H9 (cell line): Measurements from ENCODE around the gene FHOD3. TPM values are rescaled to one million over a fixed set of nuclear protein-coding genes. Genes with fewer than 3 reads are reported as not detected.
A peak's percentile ranks its signal among the peaks of the same experiment; 100 is the strongest.

Experiments used
- DNase-seq: peaks from one replicate; pipeline ENCODE4 v3.0.0-alpha.2; 2017
- H2AFZ ChIP-seq: one replicate; pipeline ENCODE4 v1.6.1; 2013; ENCODE audit warnings: mild to moderate bottlenecking, low read length, control low read depth, moderate library complexity
- H2AK5ac ChIP-seq: 2 replicates; pipeline ENCODE4 v1.6.1; 2013; ENCODE audit warnings: low read length, control low read depth, mixed read lengths; ENCODE audit not compliant: insufficient read length
- H2BK120ac ChIP-seq: one replicate; pipeline ENCODE4 v1.6.1; 2013; ENCODE audit warnings: low read depth, mild to moderate bottlenecking, low read length, control low read depth, inconsistent platforms; ENCODE audit not compliant: poor library complexity, severe bottlenecking
- H2BK12ac ChIP-seq: 2 replicates; pipeline ENCODE4 v1.6.1; 2013; ENCODE audit warnings: low read length, control low read depth, mixed read lengths, low read depth; ENCODE audit not compliant: insufficient read length
- H2BK15ac ChIP-seq: 2 replicates; pipeline ENCODE4 v1.6.1; 2013; ENCODE audit warnings: low read depth, low read length, control low read depth
- H2BK20ac ChIP-seq: one replicate; pipeline ENCODE4 v1.6.1; 2013; ENCODE audit warnings: low read depth, mild to moderate bottlenecking, low read length, control low read depth, inconsistent platforms; ENCODE audit not compliant: poor library complexity, severe bottlenecking
- H2BK5ac ChIP-seq: 2 replicates; pipeline ENCODE4 v1.6.1; 2013; ENCODE audit warnings: low read length, control low read depth, mixed read lengths; ENCODE audit not compliant: insufficient read length
- H3K14ac ChIP-seq: 2 replicates; pipeline ENCODE4 v1.6.1; 2013; ENCODE audit warnings: low read length, control low read depth; ENCODE audit not compliant: insufficient read depth
- H3K18ac ChIP-seq: 2 replicates; pipeline ENCODE4 v1.6.1; 2013; ENCODE audit warnings: low read depth, mild to moderate bottlenecking, mixed read lengths, low read length, control low read depth; ENCODE audit not compliant: insufficient read length
- H3K23ac ChIP-seq: 2 replicates; pipeline ENCODE4 v1.6.1; 2013; ENCODE audit warnings: low read length, control low read depth, mixed read lengths, low read depth; ENCODE audit not compliant: insufficient read length
- H3K23me2 ChIP-seq: 2 replicates; pipeline ENCODE4 v1.6.1; 2013; ENCODE audit warnings: low read depth, mild to moderate bottlenecking, mixed read lengths, low read length, control low read depth; ENCODE audit not compliant: insufficient read length, poor library complexity, severe bottlenecking
- H3K27ac ChIP-seq: 2 replicates; pipeline ENCODE4 v1.5.1; 2013; ENCODE audit warnings: low read length, control low read depth, mixed read lengths, low read depth; ENCODE audit not compliant: insufficient read length
- H3K27me3 ChIP-seq: 2 replicates; pipeline ENCODE4 v1.6.1; 2013; ENCODE audit warnings: low read length, control low read depth, inconsistent platforms; ENCODE audit not compliant: insufficient read depth
- H3K4ac ChIP-seq: 2 replicates; pipeline ENCODE4 v1.6.1; 2013; ENCODE audit warnings: low read depth, mild to moderate bottlenecking, control low read depth, inconsistent platforms, low read length, moderate library complexity
- H3K4me1 ChIP-seq: 2 replicates; pipeline ENCODE4 v1.6.1; 2013; ENCODE audit warnings: low read length, control low read depth, inconsistent platforms; ENCODE audit not compliant: insufficient read depth
- H3K4me2 ChIP-seq: 2 replicates; pipeline ENCODE4 v1.6.1; 2013; ENCODE audit warnings: low read length, control low read depth, mixed read lengths; ENCODE audit not compliant: insufficient read length, insufficient read depth
- H3K56ac ChIP-seq: 2 replicates; pipeline ENCODE4 v1.6.1; 2013; ENCODE audit warnings: low read depth, mild to moderate bottlenecking, mixed read lengths, low read length, control low read depth; ENCODE audit not compliant: insufficient read length
- H3K79me1 ChIP-seq: 2 replicates; pipeline ENCODE4 v1.6.1; 2013; ENCODE audit warnings: low read depth, mild to moderate bottlenecking, moderate library complexity, low read length, control low read depth, inconsistent platforms; ENCODE audit not compliant: insufficient read depth, poor library complexity, severe bottlenecking
- H3K79me2 ChIP-seq: 2 replicates; pipeline ENCODE4 v1.6.1; 2013; ENCODE audit warnings: low read length, control low read depth, inconsistent platforms; ENCODE audit not compliant: insufficient read depth
- H3K9ac ChIP-seq: 2 replicates; pipeline ENCODE4 v1.6.1; 2013; ENCODE audit warnings: low read length, control low read depth, mixed read lengths; ENCODE audit not compliant: insufficient read length; ENCODE audit errors: extremely low read depth
- H3K9me3 ChIP-seq: one replicate; pipeline ENCODE4 v1.6.1; 2013; ENCODE audit warnings: low read depth, low read length, inconsistent platforms; ENCODE audit not compliant: control insufficient read depth
- H3T11ph ChIP-seq: one replicate; pipeline ENCODE4 v1.6.1; 2013; ENCODE audit warnings: mild to moderate bottlenecking, low read length, control low read depth, inconsistent platforms
- H4K20me1 ChIP-seq: one replicate; pipeline ENCODE4 v1.6.1; 2013; ENCODE audit not compliant: control insufficient read depth, insufficient read length, insufficient read depth
- H4K5ac ChIP-seq: 2 replicates; pipeline ENCODE4 v1.6.1; 2013; ENCODE audit warnings: low read depth, mild to moderate bottlenecking, mixed read lengths, low read length, control low read depth; ENCODE audit not compliant: insufficient read length
- H4K8ac ChIP-seq: replicated peaks from 2 replicates; pipeline ENCODE4 v1.6.1; 2013; ENCODE audit warnings: low read length, control low read depth, mixed read lengths, low read depth; ENCODE audit not compliant: insufficient read length
- H4K91ac ChIP-seq: 2 replicates; pipeline ENCODE4 v1.6.1; 2013; ENCODE audit warnings: low read depth, mild to moderate bottlenecking, moderate library complexity, mixed read lengths, low read length, control low read depth; ENCODE audit not compliant: insufficient read length
- H3K27ac Mint-ChIP-seq, 3 experiments: 2 replicates in 2 of 3; 3 replicates in 1 of 3; pipeline ENCODE4 v1.8.0; 2020 to 2021; ENCODE audit warnings: mixed read lengths in 3 of 3, mild to moderate bottlenecking in 1 of 3, moderate library complexity in 1 of 3
- H3K27me3 Mint-ChIP-seq: 2 replicates; pipeline ENCODE4 v1.8.0; 2021; ENCODE audit warnings: low read depth, mild to moderate bottlenecking, moderate library complexity, mixed read lengths
- H3K36me3 Mint-ChIP-seq, 3 experiments: 2 replicates in 2 of 3; 3 replicates in 1 of 3; pipeline ENCODE4 v1.8.0; 2020 to 2021; ENCODE audit warnings: low read depth in 3 of 3, mixed read lengths in 3 of 3; ENCODE audit not compliant: insufficient read depth in 1 of 3
- H3K4me1 Mint-ChIP-seq, 2 experiments: 2 replicates each; pipeline ENCODE4 v1.8.0; 2020; ENCODE audit warnings: mixed read lengths in 2 of 2
- H3K4me3 Mint-ChIP-seq, 2 experiments: 2 replicates in 1 of 2; 3 replicates in 1 of 2; pipeline ENCODE4 v1.8.0; 2020 to 2021; ENCODE audit warnings: mild to moderate bottlenecking in 2 of 2, mixed read lengths in 2 of 2, moderate library complexity in 1 of 2
- H3K9me3 Mint-ChIP-seq, 2 experiments: 2 replicates in 1 of 2; 3 replicates in 1 of 2; pipeline ENCODE4 v1.8.0; 2020; ENCODE audit warnings: mild to moderate bottlenecking in 2 of 2, mixed read lengths in 2 of 2, moderate library complexity in 1 of 2
- WGBS: extraction: QIAGEN DNeasy Blood & Tissue Kit; methylation state at CpG from one replicate; pipeline ENCODE4 v1.1.7; 2013; ENCODE audit warnings: missing lambda C conversion rate, low lambda C conversion rate, mixed read lengths; ENCODE audit not compliant: insufficient read length; ENCODE audit errors: extremely low coverage; 5-methylcytosine and 5-hydroxymethylcytosine counted together
- total RNA-seq: library from RNA; stranded (reverse); gene quantifications from 2 replicates; pipeline ENCODE4 v1.2.1, GENCODE V29; 2021
- TF ChIP-seq, protein P1 (sequence below): fragments of 200-600 bp; sonication (generic); conservative IDR thresholded peaks from 3 replicates; pipeline ENCODE4 v1.8.0; 2021; ENCODE audit warnings: antibody characterized with exemption, mild to moderate bottlenecking

FHOD3 gene
- total RNA-seq, 1 experiment from 2014 or later, result 8.0 TPM

DNA sequence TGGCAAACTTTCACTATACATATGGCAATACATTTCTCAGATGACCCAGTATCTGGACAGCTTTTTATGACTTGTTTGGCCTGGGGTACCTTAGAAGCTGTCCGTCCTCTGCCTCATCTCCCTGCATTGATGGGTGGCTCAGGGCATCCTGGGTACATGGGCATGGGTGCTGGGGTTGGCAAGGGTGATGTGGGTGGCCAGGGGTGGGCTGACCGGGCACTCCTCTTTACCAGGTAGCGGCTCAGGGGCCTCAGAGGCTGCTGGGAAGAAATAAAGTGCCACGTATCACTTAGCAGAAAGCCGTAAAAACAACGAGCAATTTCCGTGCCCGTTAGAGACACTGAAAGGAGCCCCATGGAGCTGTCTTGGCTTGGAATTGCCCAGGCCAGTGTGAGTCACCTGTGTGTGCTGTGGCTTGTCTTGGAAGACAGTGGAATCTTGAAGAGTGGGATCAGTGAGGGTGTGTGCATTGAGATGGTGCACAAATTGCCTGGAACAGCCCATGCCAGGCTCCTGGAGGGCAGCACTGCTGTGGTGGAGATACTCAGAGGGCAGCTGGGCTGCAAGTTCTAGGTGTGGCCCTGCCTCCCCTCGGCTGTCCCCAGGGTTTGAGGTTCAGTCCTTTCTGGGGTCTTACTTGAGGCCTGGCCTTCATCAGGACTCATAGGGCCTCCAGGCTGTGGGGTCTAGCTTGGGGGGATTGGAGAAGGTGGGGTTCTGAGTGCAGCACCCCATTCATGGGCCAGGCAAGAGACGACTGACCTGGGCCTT is 88.8 kb downstream of the FHOD3 start:
- Histone ChIP-seq H3K79me1 (no peaks in the 10 kb centered on the region), H4K91ac (no peak overlapping the region), H4K20me1 (no peaks in the 10 kb centered on the region), H3K4me1 (no peaks in the 10 kb centered on the region), H2BK15ac (no peak overlapping the region), H2BK120ac (no peak overlapping the region), H2AK5ac (no peak overlapping the region), H3K79me2 (no peaks in the 10 kb centered on the region), H3K23me2 (no peaks in the 10 kb centered on the region), H3K4me2 (no peak overlapping the region), H4K8ac (no peak overlapping the region), H2AFZ (no peak overlapping the region), H3T11ph (no peak overlapping the region), H2BK20ac (no peak overlapping the region), H3K23ac (no peak overlapping the region), H3K18ac (no peak overlapping the region), H3K27ac (no peak overlapping the region), H2BK12ac (no peak overlapping the region), H4K5ac (no peak overlapping the region), H3K9me3 (no peaks in the 10 kb centered on the region), H3K9ac (no peak overlapping the region), H3K56ac (no peak overlapping the region), H2BK5ac (no peak overlapping the region), H3K14ac (no peak overlapping the region), H3K27me3 (no peaks in the 10 kb centered on the region), H3K4ac (no peak overlapping the region)
- Mint-ChIP-seq H3K27ac (peak overlapping the region in 2 of 3 experiments; percentile 46 to 78; a peak in 1 of 7 replicates), H3K4me1 (peaks cover 11 to 20% of the 10 kb centered on the region in 2 experiments), H3K27me3 (no peaks in the 10 kb centered on the region; the same call in none of the 2 replicates), H3K9me3 (no peaks in the 10 kb centered on the region), H3K36me3 (peaks cover 0 to 5% (median 0%) of the 10 kb centered on the region in 3 experiments; a peak in 2 of 7 replicates), H3K4me3 (no peak overlapping the region)
- TF ChIP-seq, protein P1, sequence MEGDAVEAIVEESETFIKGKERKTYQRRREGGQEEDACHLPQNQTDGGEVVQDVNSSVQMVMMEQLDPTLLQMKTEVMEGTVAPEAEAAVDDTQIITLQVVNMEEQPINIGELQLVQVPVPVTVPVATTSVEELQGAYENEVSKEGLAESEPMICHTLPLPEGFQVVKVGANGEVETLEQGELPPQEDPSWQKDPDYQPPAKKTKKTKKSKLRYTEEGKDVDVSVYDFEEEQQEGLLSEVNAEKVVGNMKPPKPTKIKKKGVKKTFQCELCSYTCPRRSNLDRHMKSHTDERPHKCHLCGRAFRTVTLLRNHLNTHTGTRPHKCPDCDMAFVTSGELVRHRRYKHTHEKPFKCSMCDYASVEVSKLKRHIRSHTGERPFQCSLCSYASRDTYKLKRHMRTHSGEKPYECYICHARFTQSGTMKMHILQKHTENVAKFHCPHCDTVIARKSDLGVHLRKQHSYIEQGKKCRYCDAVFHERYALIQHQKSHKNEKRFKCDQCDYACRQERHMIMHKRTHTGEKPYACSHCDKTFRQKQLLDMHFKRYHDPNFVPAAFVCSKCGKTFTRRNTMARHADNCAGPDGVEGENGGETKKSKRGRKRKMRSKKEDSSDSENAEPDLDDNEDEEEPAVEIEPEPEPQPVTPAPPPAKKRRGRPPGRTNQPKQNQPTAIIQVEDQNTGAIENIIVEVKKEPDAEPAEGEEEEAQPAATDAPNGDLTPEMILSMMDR, result no peak
- no CpG with 5 or more reads among the region's 10 CpGs for WGBS
- no peak for DNase-seq
